ENCODE measurements around the gene NPTN. TPM values are rescaled to one million over a fixed set of nuclear protein-coding genes. Genes with fewer than 3 reads are reported as not detected.

NPTN gene
- total and polyA plus RNA-seq, 2 of the 13 experiments (the other 11 are each of a cell fraction or from before 2014, with no cell fraction given), result 78.0 to 110 TPM

GRCh38 chr15:73628976-73629797 is 4.0 kb downstream of the NPTN start:
- Histone ChIP-seq H3K4me1 (ENCODE audit: insufficient read depth, low read length) (peaks cover 80% of the 10 kb centered on the region), H3K27me3 (ENCODE audit: control insufficient read depth in 1 of 2, insufficient read depth in 2 of 2, low read length in 2 of 2) (no peaks in the 10 kb centered on the region; a peak in 1 of 5 replicates), H3K9me3 (ENCODE audit: low read length) (no peaks in the 10 kb centered on the region), H3K9ac (ENCODE audit: insufficient read depth, low read depth, low read length) (peak overlapping the region; percentile 23; the same call in 1 of the 2 replicates), H3K36me3 (replicated peaks in 1 of 2; ENCODE audit: control insufficient read depth in 1 of 2, insufficient read depth in 2 of 2, low read length in 2 of 2) (no peaks in the 10 kb centered on the region), H4K20me1 (ENCODE audit: insufficient read depth, low read length) (peaks cover 39% of the 10 kb centered on the region), H2AFZ (ENCODE audit: low read length) (no peak overlapping the region), H3K27ac (ENCODE audit: extremely low read length, insufficient read depth, low read length) (peak overlapping the region; percentile 60), H3K4me2 (ENCODE audit: low read depth, low read length) (peak overlapping the region; percentile 86), H3K4me3 (replicated peaks in 1 of 3; ENCODE audit: insufficient read depth in 1 of 3, low read depth in 2 of 3, low read length in 3 of 3) (peak overlapping the region; percentile 12 to 74 (median 42); a peak in 4 of 6 replicates), H3K79me2 (ENCODE audit: insufficient read depth, low read length) (peaks cover 84% of the 10 kb centered on the region)
- in situ Hi-C loops (cut with HindIII; ENCODE audit: extremely low pct_ligation_motif_present, low pct_unique_long_range_greater_than_20kb), result no loop called here
- CTCF ChIA-PET (ENCODE audit: low intra/inter-chr PET ratio, low total read pairs), result no interaction called here
- ATAC-seq (no peak), DNase-seq (ENCODE audit: low spot score) (peak; percentile 74), FAIRE-seq (peak; percentile 54)
- intact Hi-C loops (cut with micrococcal nuclease; ENCODE audit: unreplicated experiment), result no loop called here
- POLR2A ChIA-PET, result interaction anchor here (0.6 to 1.4 kb wide), 4 partner anchors 12 to 381 kb away, joined by 3 to 5 read pairs (median 4); no protein-coding TSS in a partner anchor
- 7% methylated on average over 7 of the region's 7 CpGs for WGBS (ENCODE audit: low lambda C conversion rate)
- BruUV-seq (replicated peaks), result no TSS peak
- no peak for TF ChIP-seq PLRG1 (conservative IDR thresholded peaks at IDR 0.05)
- no peak for TF ChIP-seq ELF1 (CRISPR knock-in tag; IDR thresholded peaks at IDR 0.05)
- TF ChIP-seq ZBTB44 (CRISPR knock-in tag; IDR thresholded peaks at IDR 0.05), result no peak
- 0 out of 2 replicates have a peak, but pooled peaks have one; percentile 20 for TF ChIP-seq ZNF12 (CRISPR knock-in tag; IDR thresholded peaks at IDR 0.05)
- no peak; the same call in 1 of the 2 replicates for TF ChIP-seq FOXO1 (CRISPR knock-in tag; IDR thresholded peaks at IDR 0.05)
- no peak for TF ChIP-seq ZNF639 (CRISPR knock-in tag; conservative IDR thresholded peaks at IDR 0.05)
- TF ChIP-seq SP1 (IDR thresholded peaks at IDR 0.05), result no peak
- TF ChIP-seq SP1 (CRISPR knock-in tag; IDR thresholded peaks at IDR 0.05), result no peak
- TF ChIP-seq UBTF (CRISPR knock-in tag; IDR thresholded peaks at IDR 0.05), result no peak
- TF ChIP-seq ZNF317 (CRISPR knock-in tag; IDR thresholded peaks at IDR 0.05), result no peak
- TF ChIP-seq WIZ (CRISPR knock-in tag; IDR thresholded peaks at IDR 0.05), result no peak
- no peak for TF ChIP-seq ZNF577 (CRISPR knock-in tag; IDR thresholded peaks at IDR 0.05; ENCODE audit: borderline replicate concordance, low read depth)
- no peak for TF ChIP-seq MEIS1 (CRISPR knock-in tag; IDR thresholded peaks at IDR 0.05; ENCODE audit: borderline replicate concordance)
- TF ChIP-seq CENPX (CRISPR knock-in tag; IDR thresholded peaks at IDR 0.05), result no peak
- TF ChIP-seq ZNF441 (CRISPR knock-in tag; IDR thresholded peaks at IDR 0.05; ENCODE audit: borderline replicate concordance), result no peak

All from HepG2 (cell line).